SK-N-SH treated with all-trans-retinoic acid at 6 μM for 48 hours (cell line): ENCODE measurements around the gene RIPOR3.

Experiments
- ATAC-seq: fragments of 200-7000 bp; cut with Tn5 transposase; 3 replicates; pipeline ENCODE4 v1.9.1; 2020; ENCODE audit warnings: mild to moderate bottlenecking, moderate library complexity
- ARNTL ChIP-seq: fragments of 450-650 bp; formaldehyde crosslinking; IDR thresholded peaks from 2 replicates; pipeline ENCODE4 v1.5.0; 2020; ENCODE audit warnings: low read depth, mild to moderate bottlenecking, moderate library complexity, borderline replicate concordance
- BACH2 ChIP-seq: fragments of 250-450 bp; sonication (Bioruptor Pico); IDR thresholded peaks from 2 replicates; pipeline ENCODE4 v1.9.0; 2021; ENCODE audit warnings: mild to moderate bottlenecking, borderline replicate concordance
- CSDC2 ChIP-seq: fragments of 250-450 bp; sonication (Bioruptor Pico); IDR thresholded peaks from 2 replicates; pipeline ENCODE4 v1.5.0; 2020; ENCODE audit warnings: mild to moderate bottlenecking, moderate library complexity
- CSRNP3 ChIP-seq: fragments of 250-450 bp; sonication (Bioruptor Pico); IDR thresholded peaks from 2 replicates; pipeline ENCODE4 v1.5.1; 2021; ENCODE audit warnings: mild to moderate bottlenecking, moderate library complexity
- ESRRG ChIP-seq: fragments of 250-450 bp; sonication (Bioruptor Pico); IDR thresholded peaks from 2 replicates; pipeline ENCODE4 v1.6.1; 2021; ENCODE audit warnings: mild to moderate bottlenecking
- GLIS3 ChIP-seq: fragments of 250-450 bp; sonication (Bioruptor Pico); IDR thresholded peaks from 2 replicates; pipeline ENCODE4 v1.5.0; 2020; ENCODE audit warnings: mild to moderate bottlenecking, moderate library complexity
- OSR1 ChIP-seq: fragments of 250-450 bp; sonication (Bioruptor Pico); IDR thresholded peaks from 2 replicates; pipeline ENCODE4 v1.8.0; 2022; ENCODE audit warnings: moderate library complexity, mild to moderate bottlenecking, inconsistent platforms
- PATZ1 ChIP-seq: fragments of 250-450 bp; sonication (Bioruptor Pico); IDR thresholded peaks from 2 replicates; pipeline ENCODE4 v1.8.0; 2020; ENCODE audit warnings: mild to moderate bottlenecking, moderate library complexity, borderline replicate concordance
- POU6F1 ChIP-seq: fragments of 250-450 bp; sonication (Bioruptor Pico); IDR thresholded peaks from 2 replicates; pipeline ENCODE4 v1.8.0; 2021; ENCODE audit warnings: low read depth, mild to moderate bottlenecking, moderate library complexity, borderline replicate concordance
- RARB ChIP-seq: fragments of 250-450 bp; sonication (Bioruptor Pico); IDR thresholded peaks from 2 replicates; pipeline ENCODE4 v1.8.0; 2021; ENCODE audit warnings: mild to moderate bottlenecking, moderate library complexity
- TCF4 ChIP-seq: fragments of 250-450 bp; sonication (Bioruptor Pico); IDR thresholded peaks from 2 replicates; pipeline ENCODE4 v1.8.0; 2021; ENCODE audit warnings: mild to moderate bottlenecking, moderate library complexity, borderline replicate concordance
- ZFP30 ChIP-seq: fragments of 450-650 bp; formaldehyde crosslinking; IDR thresholded peaks from 2 replicates; pipeline ENCODE4 v1.5.0; 2022; ENCODE audit warnings: mild to moderate bottlenecking, moderate library complexity
- ZNF565 ChIP-seq: fragments of 450-650 bp; formaldehyde crosslinking; conservative IDR thresholded peaks from 2 replicates; pipeline ENCODE4 v1.5.0; 2020; ENCODE audit warnings: low read depth, mild to moderate bottlenecking, moderate library complexity
- ZNF8 ChIP-seq: fragments of 450-650 bp; formaldehyde crosslinking; IDR thresholded peaks from 2 replicates; pipeline ENCODE4 v1.5.0; 2020; ENCODE audit warnings: mild to moderate bottlenecking, moderate library complexity
- TF ChIP-seq, protein P1 (sequence below): fragments of 250-450 bp; sonication (Bioruptor Pico); IDR thresholded peaks from 2 replicates; pipeline ENCODE4 v1.5.0; 2020; ENCODE audit warnings: mild to moderate bottlenecking, moderate library complexity
- TF ChIP-seq, protein P2 (sequence below): fragments of 250-450 bp; sonication (Bioruptor Pico); IDR thresholded peaks from 2 replicates; pipeline ENCODE4 v1.5.1; 2020; ENCODE audit warnings: low read depth, mild to moderate bottlenecking, moderate library complexity

RIPOR3 gene

DNA sequence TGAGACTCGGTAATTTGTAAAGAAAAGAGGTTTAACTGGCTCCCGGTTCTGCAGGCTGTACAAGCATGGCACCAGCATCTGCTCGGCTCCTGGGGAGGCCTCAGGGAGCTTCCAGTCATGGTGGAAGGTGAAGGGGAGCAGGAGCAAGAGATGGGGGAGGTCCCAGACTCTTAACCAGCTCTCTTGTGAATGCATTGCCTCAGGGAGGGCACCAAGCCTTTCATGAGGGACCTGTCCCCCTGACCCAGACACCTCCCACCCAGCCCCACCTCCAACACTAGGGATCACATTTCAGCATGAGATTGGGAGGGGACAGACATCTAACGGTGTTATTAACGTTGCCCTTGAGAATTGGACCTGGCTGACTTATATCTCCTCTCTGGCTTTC, 112.6 kb downstream of the RIPOR3 start:
- TF ChIP-seq ZNF8 (CRISPR knock-in tag) (no peak), TCF4 (CRISPR knock-in tag) (no peak), PATZ1 (CRISPR knock-in tag) (no peak), OSR1 (CRISPR knock-in tag) (no peak), ZFP30 (CRISPR knock-in tag) (no peak), ARNTL (CRISPR knock-in tag) (no peak), ZNF565 (no peak), CSRNP3 (CRISPR knock-in tag) (no peak)
- no peak for ATAC-seq

DNA sequence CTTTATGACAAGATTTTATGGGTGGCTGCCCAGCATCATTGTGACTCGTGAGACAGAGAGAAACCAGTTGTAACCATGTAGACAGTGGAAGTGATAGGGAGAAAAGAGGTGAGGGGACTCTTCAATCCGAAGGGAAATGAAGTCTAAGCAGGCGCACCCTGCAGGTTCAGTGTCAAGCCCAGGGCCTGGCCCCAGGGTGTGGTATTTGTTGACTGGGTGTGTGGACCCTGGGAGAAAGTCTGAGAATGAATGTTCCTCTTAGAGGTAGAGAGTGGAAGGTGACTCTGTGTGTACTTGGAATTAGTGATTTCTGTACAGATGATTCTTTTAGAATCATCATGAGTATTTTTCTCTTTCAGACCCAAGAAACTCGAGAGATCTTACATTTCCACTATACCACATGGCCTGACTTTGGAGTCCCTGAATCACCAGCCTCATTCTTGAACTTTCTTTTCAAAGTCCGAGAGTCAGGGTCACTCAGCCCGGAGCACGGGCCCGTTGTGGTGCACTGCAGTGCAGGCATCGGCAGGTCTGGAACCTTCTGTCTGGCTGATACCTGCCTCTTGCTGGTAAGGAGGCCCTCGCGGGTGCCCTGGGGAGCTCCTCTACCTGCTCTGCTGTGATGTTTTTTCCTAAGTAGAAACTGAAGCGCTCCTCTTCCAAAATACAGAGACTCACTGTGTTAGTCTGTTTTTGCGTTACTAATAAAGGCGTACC, 113.1 kb downstream of the RIPOR3 start:
- no peak for ATAC-seq
- TF ChIP-seq ESRRG (CRISPR knock-in tag) (no peak), PATZ1 (CRISPR knock-in tag) (no peak), CSDC2 (CRISPR knock-in tag) (no peak), RARB (CRISPR knock-in tag) (no peak), ZNF565 (no peak), ZNF8 (CRISPR knock-in tag) (no peak), ZFP30 (CRISPR knock-in tag) (no peak), POU6F1 (CRISPR knock-in tag) (no peak), GLIS3 (no peak), BACH2 (CRISPR knock-in tag) (no peak), OSR1 (CRISPR knock-in tag) (no peak)
- TF ChIP-seq, protein P1, sequence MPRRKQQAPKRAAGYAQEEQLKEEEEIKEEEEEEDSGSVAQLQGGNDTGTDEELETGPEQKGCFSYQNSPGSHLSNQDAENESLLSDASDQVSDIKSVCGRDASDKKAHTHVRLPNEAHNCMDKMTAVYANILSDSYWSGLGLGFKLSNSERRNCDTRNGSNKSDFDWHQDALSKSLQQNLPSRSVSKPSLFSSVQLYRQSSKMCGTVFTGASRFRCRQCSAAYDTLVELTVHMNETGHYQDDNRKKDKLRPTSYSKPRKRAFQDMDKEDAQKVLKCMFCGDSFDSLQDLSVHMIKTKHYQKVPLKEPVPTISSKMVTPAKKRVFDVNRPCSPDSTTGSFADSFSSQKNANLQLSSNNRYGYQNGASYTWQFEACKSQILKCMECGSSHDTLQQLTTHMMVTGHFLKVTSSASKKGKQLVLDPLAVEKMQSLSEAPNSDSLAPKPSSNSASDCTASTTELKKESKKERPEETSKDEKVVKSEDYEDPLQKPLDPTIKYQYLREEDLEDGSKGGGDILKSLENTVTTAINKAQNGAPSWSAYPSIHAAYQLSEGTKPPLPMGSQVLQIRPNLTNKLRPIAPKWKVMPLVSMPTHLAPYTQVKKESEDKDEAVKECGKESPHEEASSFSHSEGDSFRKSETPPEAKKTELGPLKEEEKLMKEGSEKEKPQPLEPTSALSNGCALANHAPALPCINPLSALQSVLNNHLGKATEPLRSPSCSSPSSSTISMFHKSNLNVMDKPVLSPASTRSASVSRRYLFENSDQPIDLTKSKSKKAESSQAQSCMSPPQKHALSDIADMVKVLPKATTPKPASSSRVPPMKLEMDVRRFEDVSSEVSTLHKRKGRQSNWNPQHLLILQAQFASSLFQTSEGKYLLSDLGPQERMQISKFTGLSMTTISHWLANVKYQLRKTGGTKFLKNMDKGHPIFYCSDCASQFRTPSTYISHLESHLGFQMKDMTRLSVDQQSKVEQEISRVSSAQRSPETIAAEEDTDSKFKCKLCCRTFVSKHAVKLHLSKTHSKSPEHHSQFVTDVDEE (CRISPR knock-in tag) = no peak
- TF ChIP-seq, protein P2, sequence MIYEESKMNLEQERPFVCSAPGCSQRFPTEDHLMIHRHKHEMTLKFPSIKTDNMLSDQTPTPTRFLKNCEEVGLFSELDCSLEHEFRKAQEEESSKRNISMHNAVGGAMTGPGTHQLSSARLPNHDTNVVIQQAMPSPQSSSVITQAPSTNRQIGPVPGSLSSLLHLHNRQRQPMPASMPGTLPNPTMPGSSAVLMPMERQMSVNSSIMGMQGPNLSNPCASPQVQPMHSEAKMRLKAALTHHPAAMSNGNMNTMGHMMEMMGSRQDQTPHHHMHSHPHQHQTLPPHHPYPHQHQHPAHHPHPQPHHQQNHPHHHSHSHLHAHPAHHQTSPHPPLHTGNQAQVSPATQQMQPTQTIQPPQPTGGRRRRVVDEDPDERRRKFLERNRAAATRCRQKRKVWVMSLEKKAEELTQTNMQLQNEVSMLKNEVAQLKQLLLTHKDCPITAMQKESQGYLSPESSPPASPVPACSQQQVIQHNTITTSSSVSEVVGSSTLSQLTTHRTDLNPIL (CRISPR knock-in tag) = no peak
